Measurements from ENCODE around the gene GSTP1.
"Not testable (repeated sequence)": the region's sequence is repeated elsewhere in the genome, so short reads cannot be mapped to it uniquely, and the experiment has no call there.

The GSTP1 gene

DNA sequence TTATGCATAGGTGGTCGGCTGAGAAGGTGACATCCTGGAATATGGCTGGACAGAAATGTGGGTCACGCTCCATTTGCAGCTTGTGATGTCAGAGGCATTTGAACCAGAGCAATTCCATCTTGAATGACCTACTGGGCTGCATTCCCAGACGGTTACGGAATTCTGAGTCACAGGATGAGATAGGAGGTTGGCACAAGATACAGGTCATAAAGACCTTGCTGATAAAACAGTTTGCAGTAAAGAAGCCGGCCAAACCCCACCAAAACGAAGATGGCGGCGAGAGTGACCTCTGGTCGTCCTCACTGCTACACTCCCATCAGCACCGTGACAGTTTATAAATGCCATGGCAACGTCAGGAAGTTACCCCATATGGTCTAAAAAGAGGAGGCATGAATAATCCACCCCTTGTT, 19.9 kb upstream of the GSTP1 start:
- DNase-seq (ENCODE audit: low read depth): not testable (repeated sequence)

- no peak for DNase-seq (ENCODE audit: low read depth)
These were observed 19.4 kb upstream of the GSTP1 start for GRCh38 chr11:67564230-67564629.

DNA sequence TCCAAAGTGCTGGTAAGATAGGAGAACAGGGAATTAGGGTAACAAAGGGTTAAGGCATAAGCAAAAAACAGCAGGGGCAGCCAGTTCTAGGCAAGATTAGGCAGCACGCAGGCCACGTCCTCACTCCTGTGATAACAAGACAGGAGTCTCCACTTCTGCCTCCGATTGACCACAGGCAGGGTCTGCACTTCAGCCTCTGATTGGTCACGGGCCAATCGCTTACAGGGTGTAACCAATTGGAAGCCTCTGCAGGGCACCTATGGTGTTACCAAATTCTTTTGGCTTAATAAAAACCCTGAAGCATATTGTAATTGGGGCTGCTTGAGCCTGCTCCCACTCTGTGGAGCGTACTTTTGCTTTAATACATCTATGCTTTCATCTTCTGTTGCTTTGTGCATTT, 12.2 kb upstream of the GSTP1 start:
- no peak for DNase-seq (ENCODE audit: low read depth)

GRCh38 chr11:67572305-67572704, 11.3 kb upstream of the GSTP1 start:
- DNase-seq (ENCODE audit: low read depth): no peak

DNA sequence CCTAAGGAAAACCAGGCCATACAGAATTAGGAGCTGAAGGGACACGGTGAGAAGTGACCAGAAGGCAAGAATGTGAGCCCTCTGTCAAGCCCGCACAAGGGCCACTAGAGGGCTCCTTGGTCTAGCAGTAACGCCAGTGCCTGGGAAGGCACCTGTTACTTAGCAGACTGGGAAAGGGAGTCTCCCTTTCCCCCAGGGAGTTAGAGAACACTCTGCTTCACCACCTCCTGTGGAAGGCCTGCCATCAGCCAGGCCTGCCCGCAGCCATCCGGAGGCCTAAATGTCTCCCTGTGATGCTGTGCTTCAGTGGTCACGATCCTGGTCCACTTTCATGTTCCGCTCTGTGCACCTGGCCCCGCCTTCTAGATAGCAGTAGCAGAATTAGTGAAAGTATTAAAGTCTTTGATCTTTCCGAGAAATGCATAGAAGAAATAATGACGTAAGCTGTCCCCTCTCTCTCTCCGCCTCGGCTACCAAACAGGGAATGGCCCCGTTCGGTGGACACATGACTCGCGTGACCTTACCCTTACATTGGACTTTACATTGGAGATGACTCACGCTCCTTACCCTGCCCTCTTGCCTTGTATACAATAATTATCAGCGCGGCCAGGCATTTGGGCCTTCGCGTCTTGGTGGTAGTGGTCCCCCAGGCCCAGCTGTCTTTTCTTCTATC, 10.7 kb upstream of the GSTP1 start:
- no peak for DNase-seq (ENCODE audit: low read depth)

GRCh38 chr11:67574938-67575337, 8.7 kb upstream of the GSTP1 start:
- no peak for DNase-seq (ENCODE audit: low read depth)

GRCh38 chr11:67576735-67577475, 6.7 kb upstream of the GSTP1 start:
- DNase-seq (ENCODE audit: low read depth): no peak

- no peak for DNase-seq (ENCODE audit: low read depth)
These were observed 5.7 kb upstream of the GSTP1 start for GRCh38 chr11:67577951-67578350.

- no peak for DNase-seq (ENCODE audit: low read depth)
These were observed 2.1 kb upstream of the GSTP1 start for GRCh38 chr11:67581469-67581868.

DNA sequence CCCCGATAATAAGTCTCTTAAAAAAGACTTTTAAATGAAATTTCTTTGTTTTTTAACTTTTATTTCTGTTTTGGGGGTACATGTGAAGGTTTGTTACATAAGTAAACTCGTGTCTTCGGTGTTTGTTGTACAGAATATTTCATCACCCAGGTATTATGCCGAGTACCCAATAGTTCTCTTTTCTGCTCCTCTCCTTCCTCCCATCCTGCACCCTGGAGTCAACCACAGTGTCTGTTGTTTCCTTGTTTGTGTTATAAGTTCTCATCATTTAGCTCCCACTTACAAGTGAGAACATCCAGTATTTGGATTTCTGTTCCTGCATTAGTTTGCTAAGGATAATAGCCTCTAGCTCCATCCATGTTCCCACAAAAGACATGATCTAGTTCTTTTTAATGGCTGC, 1.6 kb upstream of the GSTP1 start:
- DNase-seq (ENCODE audit: low read depth): no peak

GRCh38 chr11:67584205-67584880, 731 bp downstream of the GSTP1 start:
- no peak for DNase-seq (ENCODE audit: low read depth)

DNA sequence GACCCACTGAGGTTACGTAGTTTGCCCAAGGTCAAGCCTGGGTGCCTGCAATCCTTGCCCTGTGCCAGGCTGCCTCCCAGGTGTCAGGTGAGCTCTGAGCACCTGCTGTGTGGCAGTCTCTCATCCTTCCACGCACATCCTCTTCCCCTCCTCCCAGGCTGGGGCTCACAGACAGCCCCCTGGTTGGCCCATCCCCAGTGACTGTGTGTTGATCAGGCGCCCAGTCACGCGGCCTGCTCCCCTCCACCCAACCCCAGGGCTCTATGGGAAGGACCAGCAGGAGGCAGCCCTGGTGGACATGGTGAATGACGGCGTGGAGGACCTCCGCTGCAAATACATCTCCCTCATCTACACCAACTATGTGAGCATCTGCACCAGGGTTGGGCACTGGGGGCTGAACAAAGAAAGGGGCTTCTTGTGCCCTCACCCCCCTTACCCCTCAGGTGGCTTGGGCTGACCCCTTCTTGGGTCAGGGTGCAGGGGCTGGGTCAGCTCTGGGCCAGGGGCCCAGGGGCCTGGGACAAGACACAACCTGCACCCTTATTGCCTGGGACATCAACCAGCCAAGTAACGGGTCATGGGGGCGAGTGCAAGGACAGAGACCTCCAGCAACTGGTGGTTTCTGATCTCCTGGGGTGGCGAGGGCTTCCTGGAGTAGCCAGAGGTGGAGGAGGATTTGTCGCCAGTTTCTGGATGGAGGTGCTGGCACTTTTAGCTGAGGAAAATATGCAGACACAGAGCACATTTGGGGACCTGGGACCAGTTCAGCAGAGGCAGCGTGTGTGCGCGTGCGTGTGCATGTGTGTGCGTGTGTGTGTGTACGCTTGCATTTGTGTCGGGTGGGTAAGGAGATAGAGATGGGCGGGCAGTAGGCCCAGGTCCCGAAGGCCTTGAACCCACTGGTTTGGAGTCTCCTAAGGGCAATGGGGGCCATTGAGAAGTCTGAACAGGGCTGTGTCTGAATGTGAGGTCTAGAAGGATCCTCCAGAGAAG, 1.6 kb downstream of the GSTP1 start:
- no peak for DNase-seq (ENCODE audit: low read depth)

- no peak for DNase-seq (ENCODE audit: low read depth)
These were observed 2.3 kb downstream of the GSTP1 start for GRCh38 chr11:67585911-67586310.

GRCh38 chr11:67586568-67587250, 3.1 kb downstream of the GSTP1 start:
- DNase-seq (ENCODE audit: low read depth): no peak

DNA sequence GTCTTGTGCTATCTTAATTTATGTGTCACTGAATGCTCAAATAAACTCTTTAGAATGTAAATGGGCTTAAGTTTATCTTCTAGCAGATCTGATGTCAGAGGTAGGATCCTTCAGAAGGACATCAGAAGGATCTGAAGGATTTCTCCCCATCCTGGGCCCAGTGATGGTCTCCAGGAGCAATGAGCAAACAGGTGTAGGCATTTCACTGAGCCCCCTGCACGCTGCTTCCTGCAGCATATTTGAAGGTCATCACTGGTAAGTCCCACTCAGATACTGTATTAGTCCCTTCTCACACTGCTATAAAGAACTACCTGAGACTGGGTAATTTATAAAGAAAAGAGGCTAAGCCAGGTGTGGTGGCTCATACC, 4.5 kb downstream of the GSTP1 start:
- no peak for DNase-seq (ENCODE audit: low read depth)

DNA sequence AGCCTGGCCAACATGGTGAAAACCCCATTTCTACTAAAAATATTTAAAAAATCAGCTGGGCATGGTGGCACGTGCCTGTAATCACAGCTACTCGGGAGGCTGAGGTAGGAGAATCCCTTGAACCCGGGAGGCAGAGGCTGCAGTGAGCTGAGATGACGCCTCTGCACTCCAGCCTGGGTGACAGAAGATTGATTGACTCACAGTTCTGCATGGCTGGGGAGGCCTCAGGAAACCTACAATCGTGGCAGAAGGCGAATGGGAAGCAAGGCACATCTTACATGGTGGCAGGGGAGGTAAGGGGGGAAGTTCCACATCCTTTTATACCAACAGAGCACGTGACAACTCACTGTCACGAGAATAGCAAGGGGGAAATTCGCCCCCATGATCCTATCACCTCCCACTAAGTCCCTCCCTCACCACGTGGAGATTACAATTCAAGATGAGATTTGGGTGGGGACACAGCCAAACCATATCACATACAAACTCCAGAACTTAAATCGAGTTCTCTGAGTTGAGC, 5.3 kb downstream of the GSTP1 start:
- DNase-seq (ENCODE audit: low read depth): not testable (repeated sequence)

DNA sequence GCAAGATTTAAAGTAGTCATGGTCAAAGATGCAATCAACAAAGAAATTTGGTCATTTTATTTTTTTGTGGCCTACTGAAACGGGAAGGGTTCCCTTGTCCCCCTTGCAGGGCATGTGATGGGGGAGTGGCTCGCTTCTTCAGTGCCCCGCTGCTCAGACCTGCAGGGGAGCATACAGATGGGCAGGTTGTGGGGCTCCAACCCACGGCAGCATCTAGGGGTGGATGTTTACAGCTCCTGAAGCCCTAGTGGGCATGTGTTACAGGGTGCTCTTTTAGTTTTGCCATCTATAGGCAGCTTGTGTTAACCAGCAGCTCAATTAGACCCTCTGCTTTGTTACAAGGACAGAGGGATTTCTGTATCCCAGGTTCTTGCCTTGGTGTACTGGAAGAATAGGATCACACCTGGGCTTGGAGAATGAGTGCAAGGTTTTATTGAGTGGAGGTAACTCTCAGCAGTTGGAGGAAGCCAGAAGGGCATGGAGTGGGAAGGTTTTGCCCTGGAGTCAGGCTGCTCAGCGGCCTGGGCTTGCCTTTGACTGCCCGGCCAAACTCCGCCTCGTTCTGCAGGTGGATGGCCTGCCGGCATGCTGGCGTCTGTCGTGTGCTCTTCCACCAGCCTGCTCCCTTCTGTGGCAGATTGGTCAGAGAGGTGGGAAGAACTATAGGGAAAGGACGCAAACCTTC, 9.4 kb downstream of the GSTP1 start:
- DNase-seq (ENCODE audit: low read depth): no peak

- DNase-seq (ENCODE audit: low read depth): no peak
These were observed 9.9 kb downstream of the GSTP1 start for GRCh38 chr11:67593565-67593905.

GRCh38 chr11:67594480-67594879, 10.9 kb downstream of the GSTP1 start:
- no peak for DNase-seq (ENCODE audit: low read depth)

- no peak for DNase-seq (ENCODE audit: low read depth)
These were observed 13.2 kb downstream of the GSTP1 start for GRCh38 chr11:67596753-67597300.
